HG03135 (cell line): ENCODE measurements around the gene BAZ2A.
"Not testable (repeated sequence)": the region's sequence is repeated elsewhere in the genome, so short reads cannot be mapped to it uniquely, and the experiment has no call there.

ENCODE experiments used
- ATAC-seq: cut with Tn5 transposase; IDR thresholded peaks from one replicate; pipeline ENCODE4 v1.9.1; 2021; ENCODE audit warnings: mild to moderate bottlenecking, moderate library complexity; ENCODE audit not compliant: unreplicated experiment

The BAZ2A gene

DNA sequence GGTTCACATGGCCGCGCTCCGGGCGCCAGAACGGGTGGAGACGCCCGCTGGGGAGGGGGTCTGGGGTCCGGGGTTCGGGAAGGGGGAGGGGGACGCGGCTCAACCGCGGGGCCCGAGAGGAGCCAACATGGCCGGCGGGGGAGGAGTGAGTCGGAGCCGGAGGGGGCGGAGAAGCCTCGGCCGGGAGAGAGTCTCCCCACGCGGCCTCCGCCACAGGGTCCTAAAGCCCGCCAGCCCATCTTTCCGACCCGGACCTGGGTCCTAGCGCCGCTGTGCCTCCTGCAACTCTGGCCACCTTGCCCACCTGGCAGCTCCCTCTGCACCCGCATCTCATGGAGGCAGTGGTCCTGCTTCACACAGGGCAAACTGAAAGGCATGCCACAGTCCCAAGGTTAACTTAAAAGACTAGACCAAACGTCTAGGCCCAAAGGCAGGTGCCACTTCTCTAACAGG is at the start of gene BAZ2A:
TSS of gene BAZ2A (minus strand) at position 147 of the 453 bp plus-strand sequence. CDS start 12,796 bp downstream, outside the sequence.
- ATAC-seq: peak; percentile 52

DNA sequence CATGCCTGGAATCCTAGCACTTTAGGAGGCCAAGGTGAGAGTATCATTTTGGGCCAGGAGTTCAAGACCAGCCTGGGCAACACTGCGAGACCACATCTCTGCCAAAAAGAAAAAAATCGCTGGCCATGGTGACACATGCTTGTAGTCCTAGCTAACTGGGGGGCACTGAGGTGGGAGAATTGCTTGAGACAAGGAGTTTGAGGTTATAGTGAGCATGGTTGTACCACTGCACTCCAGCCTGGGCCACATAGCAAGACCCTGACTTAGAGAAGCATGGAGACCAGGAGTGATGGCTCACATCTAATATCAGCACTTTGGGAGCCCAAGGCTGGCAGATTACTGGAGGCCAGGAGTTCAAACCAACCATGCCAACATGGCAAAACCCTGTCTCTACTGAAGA is 48.7 kb upstream of the BAZ2A start:
- no peak for ATAC-seq

DNA sequence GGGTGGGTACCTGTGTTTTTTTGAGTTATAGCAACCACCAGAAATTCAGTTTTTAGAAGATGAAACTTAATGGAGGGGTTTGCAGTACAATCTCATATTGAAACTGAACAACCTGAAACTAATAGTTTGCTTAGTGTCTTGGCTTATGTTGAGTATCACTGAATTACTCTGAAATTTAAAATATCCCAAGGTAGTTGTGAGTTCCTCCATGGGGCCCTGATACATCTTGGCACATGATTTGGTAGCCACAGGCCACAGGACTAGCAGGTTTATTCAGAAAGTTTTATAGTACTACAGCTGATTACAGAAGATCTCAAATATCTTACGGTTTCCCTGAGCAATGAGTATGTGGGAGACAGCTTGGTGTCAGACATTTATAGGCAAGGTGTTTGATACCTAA is 47.6 kb upstream of the BAZ2A start:
- ATAC-seq: peak; percentile 82

DNA sequence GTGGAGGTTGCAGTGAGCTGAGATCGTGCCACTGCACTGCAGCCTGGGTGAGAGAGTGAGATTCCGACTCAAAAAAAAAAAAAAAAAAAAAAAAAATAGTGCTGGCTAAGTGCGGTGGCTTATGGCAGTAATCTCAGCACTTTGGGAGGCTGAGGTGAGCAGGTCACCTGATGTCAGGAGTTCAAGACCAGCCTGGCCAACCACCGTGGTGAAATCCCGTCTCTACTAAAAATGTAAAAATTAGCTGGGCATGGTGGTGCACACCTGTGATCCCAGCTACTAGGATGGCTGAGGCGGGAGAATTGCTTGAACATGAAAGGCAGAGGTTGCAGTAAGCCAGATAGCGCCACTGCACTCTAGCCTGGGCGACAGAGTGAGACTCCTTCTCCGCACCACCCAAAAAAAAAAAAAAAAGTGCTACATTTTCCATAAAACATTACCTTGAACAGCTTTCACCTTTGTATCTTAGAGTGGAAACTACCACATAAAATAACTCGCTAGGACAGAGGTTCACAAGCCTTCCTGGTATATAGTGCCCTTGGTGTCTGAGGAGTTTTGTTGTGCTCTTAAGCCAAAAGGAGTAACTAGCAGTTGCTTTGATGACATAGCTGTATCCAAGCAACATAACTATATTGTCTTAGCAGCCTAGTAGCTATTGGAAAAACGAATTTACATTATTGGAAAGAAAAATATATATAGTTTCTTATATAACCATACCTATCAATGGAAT is 46.9 kb upstream of the BAZ2A start:
- no peak for ATAC-seq

DNA sequence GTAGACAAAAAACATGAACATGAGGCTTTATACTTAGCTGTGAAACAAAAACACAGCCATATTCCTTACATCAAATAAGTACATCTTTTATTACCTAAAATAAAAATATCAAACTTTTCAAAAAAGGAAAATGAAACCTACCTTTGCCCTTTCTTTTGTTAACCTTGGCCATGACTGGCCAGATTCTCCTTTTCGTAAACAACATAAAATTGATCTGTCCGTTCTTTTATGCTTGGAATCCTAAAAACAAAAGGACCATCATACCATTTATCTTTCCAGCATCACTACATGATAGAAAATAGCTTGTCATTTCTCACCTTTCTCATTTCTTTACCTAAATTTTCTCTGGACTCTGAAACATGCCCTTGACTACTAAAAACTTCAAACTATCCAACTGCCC is 41.5 kb upstream of the BAZ2A start:
- ATAC-seq: no peak

DNA sequence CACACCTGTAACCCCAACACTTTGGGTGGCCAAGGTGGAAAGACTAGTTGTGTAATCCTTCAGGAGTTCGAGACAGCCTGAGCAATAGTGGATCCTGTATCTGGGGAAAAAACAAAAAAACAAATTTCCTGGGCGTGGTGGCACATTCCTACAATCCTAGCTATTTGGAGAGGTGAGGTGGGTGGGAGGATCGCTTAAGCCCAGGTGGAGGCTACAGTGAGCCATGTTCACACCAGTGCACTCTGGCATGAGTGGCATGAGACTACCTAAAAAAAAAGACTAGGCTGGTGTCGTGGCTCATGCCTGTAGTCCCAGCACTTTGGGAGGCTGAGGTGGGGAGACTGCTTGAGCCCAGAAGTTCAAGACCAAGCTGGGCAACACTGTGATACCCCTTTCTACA is 40.7 kb upstream of the BAZ2A start:
- no peak for ATAC-seq

DNA sequence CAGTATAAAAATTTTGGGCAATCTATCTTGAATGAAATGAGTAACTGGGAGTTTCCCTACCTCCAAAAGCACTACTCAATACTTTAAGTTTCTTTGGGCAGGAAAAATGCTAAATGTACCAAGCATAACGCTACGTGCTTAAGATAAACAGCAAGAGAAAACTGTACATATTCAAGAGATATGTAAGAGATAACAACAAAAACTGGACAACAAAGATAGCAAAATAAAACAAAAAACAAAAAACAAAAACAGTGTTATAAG is 38.0 kb upstream of the BAZ2A start:
- no peak for ATAC-seq

DNA sequence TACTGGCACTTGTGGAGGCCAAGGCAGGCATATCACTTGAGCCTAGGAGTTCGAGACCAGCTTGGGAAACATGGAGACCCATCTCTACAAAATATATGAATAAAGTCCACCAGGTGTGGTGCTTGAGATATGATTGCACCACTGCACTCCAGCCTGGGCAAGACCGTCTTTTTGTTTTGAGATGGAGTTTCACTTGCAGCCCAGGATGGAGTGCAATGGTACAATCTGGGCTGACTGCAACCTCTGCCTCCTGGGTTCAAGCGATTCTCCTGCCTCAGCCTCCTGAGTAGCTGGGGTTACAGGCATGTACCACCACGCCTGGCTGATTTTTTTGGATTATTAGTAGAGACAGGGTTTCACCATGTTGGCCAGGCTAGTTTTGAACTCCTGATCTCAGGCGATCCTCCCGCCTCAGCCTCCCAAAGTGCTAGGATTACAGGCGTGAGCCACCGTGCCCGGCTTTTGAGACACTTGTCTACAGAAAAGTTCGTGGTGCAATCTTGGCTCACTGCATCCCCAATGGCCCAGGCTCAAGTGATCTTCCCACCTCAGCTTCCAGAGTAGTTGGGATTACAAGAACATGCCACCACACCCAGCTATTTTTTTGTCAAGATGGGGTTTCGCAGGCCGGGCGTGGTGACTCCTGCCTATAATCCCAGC is 32.0 kb upstream of the BAZ2A start:
- no peak for ATAC-seq

DNA sequence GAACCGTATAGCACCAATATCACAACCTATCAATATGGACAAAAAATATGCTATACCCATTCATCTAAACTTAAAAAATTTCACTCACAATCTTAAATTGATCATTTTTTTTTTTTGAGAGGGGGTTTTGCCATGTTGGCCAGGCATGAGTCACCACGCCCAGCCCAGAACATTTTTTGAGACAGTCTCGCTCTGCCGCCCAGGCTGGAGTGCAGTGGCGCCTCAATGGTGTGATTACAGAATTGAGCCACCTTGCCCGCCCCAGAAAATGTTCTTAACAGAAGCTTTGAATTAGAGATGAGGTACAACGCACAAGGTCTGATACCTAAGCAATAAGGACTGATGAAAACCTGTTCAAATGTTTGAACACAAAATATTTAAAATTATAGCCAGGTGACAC is 31.4 kb upstream of the BAZ2A start:
- ATAC-seq: no peak

DNA sequence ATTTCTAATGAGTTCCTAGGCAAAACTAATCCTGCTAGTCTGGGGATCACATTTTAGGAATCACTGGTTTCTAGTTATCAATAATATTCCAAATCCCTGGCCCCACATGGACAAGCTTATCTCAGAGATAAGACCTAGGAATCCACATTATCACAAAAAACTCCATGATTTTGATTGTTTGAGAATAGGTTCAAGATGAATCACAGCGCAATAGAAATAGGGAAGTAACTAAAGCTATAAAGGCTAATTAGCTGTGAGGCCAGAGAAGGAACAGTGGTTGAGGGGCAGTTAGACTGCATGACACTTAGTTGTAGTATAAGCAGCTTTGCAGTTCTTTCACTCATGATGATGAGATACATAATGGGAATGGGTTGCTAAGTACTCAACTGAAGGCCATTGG is 28.8 kb upstream of the BAZ2A start:
- ATAC-seq: no peak

DNA sequence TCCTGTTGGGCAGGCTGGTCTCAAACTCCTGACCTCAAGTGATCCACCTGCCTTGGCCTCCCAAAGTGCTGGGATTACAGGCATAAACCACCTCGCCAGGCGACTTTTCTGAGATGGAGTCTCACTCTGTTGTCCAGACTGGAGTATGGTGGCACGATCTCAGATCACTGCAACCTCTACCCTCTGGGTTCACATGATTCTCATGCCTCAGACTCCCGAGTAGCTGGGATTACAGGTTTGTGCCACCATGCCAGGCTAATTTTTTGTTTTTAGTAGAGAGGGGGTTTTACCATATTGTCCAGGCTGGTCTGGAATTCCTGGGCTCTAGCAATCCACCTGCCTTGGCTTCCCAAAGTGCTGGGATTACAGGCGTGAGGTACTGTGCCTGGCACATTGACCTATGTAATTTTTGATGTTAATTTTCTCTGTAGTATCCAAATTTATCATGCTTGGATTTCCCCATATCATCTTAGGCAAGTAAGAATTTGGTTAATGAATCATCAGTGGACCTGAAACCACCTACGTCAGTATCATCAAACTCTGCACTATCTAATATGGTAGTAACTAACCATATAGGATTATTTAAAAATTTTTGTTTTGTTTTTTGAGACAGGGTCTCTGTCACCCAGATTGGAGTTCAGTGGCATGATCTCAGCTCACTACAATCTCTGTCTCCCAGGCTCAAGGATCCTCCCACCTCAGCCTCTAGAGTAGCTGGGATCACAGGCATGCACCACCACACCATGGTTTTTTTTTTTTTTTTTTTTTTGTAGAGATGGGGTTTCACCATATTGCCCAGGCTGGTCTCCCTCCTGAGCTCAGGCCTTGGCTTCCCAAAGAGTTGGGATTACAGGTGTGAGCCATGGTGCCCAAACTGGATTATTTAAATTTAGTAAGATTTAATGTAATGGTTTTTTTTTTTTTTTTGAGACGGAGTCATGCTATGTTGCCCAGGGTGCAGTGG is 27.6 kb upstream of the BAZ2A start:
- ATAC-seq: no peak

DNA sequence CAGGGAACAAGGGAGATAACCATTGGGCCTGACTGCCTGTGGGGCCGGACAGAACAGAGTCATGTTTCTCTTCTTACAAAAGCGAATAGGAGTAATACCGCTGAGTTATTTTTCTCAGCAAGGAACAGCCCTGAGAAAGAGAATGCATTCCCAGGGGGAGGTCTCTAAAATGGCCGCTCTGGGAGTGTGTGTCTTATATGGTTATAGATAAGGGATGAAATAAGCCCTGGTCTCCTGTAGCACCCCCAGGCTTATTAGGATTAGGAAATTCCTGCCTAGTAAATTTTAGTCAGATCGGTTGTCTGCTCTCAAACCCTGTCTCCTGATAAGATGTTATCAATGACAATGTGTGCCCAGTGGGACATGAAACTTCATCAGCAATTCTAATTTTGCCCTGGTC is 23.7 kb upstream of the BAZ2A start:
- not testable (repeated sequence) for ATAC-seq

DNA sequence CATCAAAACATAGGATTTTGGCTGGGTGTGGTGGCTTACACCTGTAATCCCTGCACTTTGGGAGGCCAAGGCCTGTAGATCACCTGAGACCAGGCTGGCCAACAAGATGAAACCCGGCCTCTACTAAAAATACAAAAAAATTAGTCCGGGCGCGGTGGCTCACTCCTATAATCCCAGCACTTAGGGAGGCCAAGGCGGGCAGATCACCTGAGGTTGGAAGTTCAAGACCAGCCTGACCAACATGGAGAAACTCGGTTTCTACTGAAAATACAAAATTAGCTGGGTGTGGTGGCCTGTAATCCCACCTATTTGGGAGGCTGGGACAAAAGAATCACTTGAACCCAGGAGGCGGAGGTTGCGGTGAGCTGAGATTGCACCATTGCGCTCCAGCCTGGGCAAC is 17.9 kb upstream of the BAZ2A start:
- ATAC-seq: not testable (repeated sequence)

DNA sequence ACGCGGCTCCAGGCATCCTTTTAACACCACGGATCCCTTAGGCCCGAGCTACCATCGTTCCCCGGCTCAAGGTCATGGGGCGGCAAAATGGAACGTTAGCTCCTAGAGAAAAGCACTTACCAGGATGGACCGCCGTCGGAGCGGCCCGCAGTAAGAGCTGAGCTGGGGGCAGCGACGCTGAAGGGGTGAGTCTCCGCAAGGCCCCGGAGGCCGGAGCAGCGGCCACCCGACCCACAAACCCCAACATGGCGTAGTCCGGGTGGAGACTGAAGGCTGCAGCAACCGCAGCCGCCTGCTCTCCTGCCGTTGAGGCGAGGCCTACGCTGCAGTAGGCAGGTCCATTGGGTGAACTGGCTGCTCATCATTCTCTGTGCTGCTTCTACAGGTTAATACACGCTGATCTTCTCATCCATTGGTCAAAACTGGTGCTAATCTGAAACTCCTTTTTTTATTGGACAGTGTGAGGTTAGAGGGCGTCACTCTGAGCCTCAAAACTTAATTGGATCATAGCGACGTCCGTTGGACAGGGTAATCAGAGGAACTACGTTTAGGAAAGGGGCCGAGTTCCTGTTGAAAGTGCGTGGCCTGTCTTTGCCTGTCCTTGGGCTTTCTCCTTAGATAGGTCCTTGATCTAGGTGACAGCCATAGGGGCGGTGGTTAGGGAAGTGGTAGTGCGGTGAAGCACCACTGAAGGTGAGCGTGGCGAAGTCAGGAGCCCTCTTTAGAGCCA is 15.8 kb upstream of the BAZ2A start, which contains the start of gene ATP5F1B:
TSS of gene ATP5F1B (minus strand) at position 268 of the 730 bp plus-strand sequence. CDS start at position 247, 21 bp downstream.
- peak; percentile 99 for ATAC-seq

DNA sequence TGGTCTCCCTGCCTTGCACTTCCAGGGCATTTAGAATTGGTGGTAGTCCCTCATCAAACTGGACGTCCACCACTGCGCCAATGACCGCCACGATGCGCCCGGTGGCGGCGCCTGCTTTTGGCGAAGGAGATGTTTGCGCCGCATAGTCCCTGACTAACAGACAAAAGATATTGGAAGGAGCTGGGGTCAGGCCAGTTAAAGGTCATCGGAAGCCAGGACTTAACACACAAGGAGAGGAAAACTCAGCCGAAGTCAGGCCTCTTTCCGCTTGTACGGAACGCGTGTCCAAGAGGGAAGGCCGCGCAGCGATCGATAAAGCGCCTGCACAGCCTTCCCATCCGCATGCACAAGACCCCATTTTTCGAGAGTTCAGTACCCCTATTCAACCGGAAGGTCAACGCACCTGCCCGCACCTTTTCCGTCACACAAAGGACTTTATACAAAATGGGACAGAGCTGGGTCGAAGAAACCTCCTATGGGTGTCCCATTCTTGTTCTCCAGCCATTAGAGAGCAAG is 15.1 kb upstream of the BAZ2A start:
- no peak for ATAC-seq

DNA sequence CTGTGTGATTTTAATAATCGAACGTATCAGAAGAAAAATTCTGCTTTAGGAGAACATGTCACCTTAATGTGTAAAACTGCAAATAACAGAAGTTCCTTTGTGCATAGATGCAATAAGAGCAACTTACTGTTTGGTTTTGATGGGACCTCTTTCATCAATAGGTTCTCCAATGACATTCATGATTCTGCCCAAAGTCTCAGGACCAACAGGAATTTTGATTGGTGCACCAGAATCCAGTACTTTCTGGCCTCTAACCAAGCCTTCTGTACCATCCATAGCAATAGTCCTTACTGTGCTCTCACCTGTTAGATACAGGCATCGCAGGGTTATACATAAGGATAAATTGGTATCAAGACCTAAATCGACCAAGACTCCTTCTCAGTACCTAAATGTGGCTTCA is 14.5 kb upstream of the BAZ2A start:
- no peak for ATAC-seq

DNA sequence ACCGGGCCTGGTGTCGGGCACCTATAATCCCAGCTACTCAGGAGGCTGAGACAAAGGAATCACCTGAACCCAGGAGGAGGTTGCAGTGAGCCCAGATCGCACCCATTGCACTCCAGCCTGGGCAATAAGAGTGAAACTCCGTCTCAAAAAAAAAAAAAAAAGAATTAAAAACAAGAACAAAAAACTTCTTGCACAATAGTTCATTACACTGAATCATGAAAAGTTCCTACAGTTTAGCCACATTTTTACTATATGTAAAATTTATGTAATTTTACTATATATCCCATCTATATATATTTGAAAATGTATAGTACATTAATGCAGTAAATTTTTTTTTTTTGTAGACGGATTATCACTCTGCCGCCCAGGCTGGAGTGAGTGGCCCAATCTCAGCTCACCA is 11.1 kb upstream of the BAZ2A start:
- no peak for ATAC-seq

DNA sequence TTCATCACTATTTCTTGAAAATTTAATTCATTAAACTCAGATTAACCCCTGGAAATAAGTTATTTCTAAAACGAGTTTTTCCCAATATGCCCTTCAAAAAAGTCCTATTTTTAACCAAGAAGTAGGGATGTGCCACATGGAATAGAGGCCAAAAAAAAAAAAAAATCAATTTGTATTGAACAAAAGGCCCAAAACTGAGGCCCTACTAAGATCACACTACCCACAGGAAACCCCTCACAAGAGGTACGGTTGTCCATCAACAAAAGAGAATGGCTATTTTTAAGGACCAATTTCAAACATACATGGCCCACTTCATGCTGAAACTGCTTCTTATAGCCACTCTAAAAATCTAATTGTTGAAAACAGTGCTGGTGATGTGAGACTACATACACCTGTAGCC is 7.5 kb upstream of the BAZ2A start:
- no peak for ATAC-seq

DNA sequence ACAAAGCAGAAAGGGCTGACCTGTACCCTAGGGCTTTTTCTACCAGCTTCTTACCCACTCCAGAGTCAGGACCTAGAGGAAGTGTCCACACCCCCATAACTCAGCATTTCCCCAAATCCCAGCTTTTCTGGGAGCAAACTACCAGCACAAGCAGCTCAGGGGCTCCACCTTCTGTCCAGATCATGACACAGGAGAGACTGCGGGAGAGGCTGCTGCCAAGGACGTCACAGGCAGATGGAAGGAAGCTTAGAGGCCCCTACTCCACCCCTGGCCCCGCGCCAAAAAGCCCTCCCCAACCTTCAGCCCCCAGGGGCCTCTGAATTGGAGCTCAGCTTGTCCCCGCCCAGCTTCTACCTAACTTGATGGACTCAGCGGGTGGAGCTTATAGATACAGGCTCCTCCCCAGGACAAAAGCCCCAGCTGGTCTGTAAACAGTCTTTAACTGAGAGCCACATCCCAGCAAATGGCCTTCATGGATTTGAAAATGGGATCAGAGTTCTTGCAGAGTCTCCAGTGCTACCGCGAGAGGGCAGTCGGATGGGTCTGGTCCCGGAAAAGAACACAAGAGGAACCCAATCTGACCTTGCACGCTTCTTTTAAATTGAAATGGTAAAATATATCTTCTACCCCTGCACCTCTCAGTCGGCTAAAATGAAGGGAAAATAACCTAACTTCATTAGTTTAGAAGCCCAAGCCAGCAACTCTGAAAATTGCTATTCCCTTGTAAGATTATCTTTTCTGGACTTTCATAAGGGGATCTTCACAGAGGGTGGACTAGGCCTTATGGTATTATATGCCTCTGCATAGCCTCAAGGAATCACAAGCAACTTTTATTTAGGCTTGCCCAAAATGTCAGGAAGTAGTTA is 6.8 kb upstream of the BAZ2A start:
- ATAC-seq: peak; percentile 52
